Measurements from ENCODE around the gene REXO4. TPM values are rescaled to one million over a fixed set of nuclear protein-coding genes. Genes with fewer than 3 reads are reported as not detected.

REXO4 gene
- total RNA-seq, 1 experiment from 2014 or later, result 30.7 TPM

DNA sequence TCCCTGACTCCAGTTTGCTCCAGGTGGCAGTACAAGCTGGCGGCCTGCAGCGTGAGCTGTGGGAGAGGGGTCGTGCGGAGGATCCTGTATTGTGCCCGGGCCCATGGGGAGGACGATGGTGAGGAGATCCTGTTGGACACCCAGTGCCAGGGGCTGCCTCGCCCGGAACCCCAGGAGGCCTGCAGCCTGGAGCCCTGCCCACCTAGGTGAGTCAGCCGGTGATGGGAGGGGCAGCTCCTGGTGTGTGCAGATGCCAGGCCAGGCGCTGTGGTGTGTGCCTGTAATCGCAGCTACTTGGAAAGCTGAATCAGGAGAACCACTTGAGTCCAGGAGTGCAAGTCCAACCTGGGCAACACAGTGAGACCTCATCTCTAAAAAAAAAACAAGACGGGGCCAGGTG is 31.9 kb upstream of the REXO4 start:
- DNase-seq (ENCODE audit: low spot score), result peak; percentile 77

DNA sequence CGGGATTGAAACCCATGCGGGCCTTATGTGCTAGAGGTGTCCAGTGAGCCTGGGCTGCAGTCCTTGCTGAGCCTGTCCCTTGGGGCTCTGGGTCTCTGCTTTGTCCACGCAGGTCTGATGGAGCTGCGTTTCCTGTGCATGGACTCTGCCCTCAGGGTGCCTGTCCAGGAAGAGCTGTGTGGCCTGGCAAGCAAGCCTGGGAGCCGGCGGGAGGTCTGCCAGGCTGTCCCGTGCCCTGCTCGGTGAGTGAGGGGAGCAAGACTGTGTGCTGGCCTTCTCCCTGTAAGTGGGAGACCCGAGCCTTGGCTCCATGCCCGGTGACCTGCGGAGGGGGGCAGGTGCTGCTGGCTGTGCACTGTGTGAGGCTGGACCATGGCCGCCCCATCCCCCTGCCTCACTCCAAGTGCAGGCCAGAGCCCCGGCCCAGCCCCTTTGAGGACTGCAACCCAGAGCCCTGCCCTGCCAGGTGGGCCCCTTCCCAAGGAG is 30.7 kb upstream of the REXO4 start:
- DNase-seq (ENCODE audit: low spot score), result no peak

DNA sequence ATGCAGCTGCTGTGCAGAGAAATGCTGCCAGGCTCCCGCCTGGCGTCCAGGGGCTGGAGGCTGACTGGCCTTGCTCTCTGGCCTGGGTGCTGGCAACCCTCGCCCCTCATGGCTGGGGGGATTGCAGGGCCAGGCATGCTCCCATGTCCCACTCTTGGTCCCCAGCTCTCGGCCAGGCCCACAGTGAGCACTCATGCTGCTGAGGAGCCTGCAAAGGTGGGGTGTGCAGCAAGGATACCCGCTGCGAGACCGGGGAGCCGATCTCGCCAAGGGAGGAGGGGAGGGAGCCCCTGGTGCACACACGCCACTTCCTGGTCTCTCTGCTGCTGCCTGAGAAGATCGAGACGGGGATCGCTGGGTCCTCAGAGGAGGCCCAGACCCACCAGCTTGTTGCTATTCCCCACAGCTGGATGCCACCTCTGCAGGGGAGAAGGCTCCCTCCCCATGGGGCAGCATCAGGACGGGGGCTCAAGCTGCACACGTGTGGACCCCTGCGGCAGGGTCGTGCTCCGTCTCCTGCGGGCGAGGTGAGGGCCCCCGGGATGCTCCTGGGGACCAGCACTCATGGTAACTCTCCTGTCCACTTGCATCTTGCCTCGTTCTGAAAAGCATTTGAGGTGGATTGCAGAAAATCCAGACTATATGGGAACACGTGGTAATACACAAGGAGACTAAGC is 27.6 kb upstream of the REXO4 start:
- DNase-seq (ENCODE audit: low spot score), result no peak

DNA sequence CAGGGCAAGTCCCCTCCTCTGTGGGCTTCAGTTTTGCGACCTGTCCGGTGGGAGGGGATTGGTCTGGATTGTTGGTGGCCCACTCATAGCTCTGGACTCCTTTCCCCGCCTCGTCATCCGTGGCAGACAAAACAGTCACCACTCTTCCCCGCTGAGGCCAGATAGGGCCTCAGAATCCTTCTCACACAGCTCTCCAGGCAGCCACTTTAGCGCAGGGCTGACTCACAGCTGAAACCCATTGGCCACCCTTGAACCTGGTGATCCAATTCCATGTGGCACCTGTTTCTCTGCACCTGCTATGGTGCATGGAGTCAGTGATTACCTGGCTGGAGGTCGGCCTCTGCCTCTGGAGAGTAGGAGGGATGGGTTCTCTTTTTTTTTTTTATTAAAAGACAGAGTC is 26.2 kb upstream of the REXO4 start:
- no peak for DNase-seq (ENCODE audit: low spot score)

DNA sequence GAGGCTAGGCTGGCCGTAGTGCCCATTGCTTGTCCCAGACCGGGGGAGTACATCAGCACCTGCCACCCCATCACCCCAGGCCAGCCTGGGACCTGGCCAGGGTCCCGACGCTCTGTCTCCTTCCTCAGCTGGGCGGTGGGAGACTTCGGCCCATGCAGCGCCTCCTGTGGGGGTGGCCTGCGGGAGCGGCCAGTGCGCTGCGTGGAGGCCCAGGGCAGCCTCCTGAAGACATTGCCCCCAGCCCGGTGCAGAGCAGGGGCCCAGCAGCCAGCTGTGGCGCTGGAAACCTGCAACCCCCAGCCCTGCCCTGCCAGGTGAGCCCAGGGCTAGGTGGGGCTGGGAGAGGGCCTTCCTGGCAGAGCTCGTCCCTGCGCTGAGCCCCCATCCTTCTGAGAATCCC is 25.4 kb upstream of the REXO4 start:
- DNase-seq (ENCODE audit: low spot score), result no peak

DNA sequence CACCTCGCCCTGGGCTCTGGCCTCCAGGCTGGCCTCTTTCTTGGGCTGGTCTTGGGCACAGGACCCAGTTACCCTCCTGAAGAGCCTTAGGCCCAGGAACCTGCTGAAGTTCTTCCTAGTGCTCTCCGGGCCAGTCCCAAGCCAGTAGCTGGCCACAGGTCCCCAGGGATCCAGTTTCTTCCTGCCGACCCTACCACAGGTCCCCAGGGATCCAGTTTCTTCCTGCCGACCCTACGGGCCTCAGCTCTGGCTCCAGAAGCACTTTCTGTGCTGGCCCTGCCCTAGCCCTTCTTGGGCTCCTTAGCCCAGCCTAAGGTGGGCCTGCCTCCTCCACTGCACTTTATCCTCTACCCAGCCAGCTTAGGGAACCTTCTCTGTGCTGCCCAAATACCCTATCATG is 23.8 kb upstream of the REXO4 start:
- no peak for DNase-seq (ENCODE audit: low spot score)

DNA sequence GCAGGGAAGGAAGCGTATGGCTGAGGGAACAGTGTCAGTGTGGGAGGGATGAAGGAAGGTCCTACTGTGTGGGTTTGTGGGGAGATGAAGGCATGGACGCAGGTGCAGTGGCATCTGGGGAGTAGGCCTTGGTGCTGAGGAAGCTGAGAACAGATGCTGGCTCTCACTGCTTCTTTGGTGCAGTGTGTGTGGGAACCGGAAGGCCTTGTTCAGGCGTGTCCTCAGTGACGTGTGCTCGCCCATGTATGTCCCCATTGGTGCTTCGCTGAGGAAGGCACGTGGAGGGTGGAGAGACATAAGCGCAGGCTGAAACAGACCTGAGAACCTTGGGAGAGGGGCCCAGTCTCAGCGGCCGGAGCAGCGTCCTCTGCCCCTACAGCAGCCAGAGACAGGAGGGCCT is 23.1 kb upstream of the REXO4 start:
- DNase-seq (ENCODE audit: low spot score), result no peak

DNA sequence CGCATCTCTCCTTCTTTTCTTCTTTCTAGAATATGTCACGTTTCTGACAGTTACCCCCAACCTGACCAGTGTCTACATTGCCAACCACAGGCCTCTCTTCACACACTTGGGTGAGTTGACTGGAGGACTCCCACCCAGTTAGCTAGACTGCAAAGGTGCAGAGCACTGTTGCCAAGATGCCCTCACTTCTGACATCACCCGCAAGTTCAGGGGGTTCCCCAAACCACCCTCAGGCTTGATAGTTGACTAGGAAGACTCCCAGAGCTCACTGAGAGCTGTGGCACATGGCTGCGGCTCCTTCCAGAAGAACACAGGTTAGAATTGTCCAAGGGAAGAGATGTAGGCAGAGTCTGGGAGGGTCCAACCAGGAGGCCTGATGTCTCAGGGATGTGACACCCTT is 21.5 kb upstream of the REXO4 start:
- DNase-seq (ENCODE audit: low spot score), result no peak

DNA sequence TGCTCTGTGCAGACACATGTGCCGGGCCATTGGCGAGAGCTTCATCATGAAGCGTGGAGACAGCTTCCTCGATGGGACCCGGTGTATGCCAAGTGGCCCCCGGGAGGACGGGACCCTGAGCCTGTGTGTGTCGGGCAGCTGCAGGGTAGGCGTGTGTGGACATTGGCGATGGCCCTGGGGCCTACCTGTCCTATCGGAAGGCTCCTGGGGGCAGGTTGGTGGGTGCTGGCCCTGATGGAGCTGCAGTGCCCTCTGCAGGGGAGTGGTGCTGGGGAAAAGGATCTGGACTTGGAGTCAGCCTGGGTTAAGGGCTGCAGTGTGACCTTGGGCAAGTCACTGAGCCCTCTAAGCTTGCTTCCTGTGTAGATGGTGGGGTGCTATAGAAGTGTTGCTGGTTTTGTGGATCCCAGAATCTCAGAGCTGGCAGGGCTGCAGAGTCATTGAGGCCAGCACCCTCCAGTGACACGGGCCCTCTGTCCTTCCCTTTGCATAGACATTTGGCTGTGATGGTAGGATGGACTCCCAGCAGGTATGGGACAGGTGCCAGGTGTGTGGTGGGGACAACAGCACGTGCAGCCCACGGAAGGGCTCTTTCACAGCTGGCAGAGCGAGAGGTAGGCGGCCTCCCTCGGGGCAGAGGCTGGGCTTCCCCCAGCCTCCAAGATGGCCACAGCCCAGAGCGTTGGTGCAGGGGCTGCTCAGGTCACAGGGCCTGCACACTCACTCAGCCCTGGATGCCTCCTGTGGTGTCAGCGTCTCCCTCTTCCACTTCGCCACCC is 20.1 kb upstream of the REXO4 start:
- peak; percentile 61 for DNase-seq (ENCODE audit: low spot score)

DNA sequence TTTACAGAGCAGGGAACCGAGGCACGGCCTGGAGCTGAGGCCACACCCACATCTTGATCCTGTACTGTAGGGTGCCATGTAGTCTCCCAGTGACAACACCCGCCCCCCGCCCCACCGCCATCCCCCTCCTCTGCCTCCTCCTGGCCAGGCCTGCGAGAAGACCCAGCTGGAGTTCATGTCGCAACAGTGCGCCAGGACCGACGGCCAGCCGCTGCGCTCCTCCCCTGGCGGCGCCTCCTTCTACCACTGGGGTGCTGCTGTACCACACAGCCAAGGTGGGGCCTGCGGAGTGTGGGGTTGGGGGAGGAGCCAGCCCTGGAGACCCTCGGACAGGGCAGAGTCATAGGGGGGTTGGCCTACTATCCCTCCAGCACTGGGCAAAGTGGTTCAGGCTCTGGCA is 18.9 kb upstream of the REXO4 start:
- no peak for DNase-seq (ENCODE audit: low spot score)

DNA sequence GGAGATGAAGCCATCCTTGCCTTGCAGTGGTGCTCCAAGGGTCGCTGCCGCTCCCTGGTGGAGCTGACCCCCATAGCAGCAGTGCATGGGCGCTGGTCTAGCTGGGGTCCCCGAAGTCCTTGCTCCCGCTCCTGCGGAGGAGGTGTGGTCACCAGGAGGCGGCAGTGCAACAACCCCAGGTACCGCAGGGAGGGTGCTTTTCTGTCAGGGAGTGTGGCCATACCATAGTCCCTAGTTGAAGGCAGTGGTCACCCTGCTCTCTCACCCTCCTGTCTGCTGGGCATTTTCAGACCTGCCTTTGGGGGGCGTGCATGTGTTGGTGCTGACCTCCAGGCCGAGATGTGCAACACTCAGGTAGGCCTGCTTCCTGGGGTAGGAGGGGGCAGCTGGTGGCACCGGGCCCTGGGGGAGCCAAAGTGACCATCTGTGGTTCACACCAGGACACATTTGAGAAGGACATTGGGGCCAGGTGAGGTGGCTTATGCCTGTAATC is 15.6 kb upstream of the REXO4 start:
- no peak for DNase-seq (ENCODE audit: low spot score)

DNA sequence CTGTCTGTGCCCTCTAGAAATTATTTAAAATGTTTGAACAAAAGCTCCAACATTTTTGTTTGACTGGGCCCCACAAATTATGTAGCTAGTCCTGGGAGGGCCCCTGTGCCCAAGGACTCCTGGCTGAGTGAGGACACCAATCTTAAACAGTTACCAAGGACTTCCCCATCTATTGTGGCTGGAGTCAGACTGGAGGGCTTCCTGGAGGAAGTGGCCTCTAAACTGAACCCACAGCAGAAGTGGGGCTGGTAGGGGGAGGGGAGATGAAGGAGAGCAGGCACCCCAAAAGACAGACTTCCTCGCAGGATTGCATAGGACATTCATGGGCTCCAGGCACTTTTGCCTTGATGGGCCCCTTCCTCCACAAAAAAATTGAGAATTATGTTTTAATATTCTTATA is 12.4 kb upstream of the REXO4 start:
- no peak for DNase-seq (ENCODE audit: low spot score)

DNA sequence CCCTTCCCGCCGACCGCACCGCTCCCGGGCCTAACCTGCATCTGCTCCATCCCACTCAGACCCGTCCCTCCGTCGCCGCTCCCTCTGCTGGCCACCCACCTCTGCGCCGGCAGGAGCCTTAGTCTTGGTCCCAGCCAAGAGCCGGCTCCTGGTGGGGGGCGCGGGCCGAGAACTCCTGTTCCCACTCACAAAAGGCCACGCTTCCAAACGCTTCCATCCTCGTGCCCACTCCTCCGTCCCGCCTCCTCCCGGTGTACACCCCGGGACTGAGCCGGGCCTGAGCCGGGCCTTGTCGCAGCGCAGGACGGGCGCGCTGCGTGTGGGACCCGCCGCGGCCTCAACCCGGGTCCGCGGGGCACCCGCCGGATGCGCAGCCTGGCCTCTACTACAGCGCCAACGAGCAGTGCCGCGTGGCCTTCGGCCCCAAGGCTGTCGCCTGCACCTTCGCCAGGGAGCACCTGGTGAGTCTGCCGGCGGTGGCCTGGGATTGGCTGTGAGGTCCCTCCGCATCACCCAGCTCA is 11.9 kb upstream of the REXO4 start:
- no peak for DNase-seq (ENCODE audit: low spot score)

DNA sequence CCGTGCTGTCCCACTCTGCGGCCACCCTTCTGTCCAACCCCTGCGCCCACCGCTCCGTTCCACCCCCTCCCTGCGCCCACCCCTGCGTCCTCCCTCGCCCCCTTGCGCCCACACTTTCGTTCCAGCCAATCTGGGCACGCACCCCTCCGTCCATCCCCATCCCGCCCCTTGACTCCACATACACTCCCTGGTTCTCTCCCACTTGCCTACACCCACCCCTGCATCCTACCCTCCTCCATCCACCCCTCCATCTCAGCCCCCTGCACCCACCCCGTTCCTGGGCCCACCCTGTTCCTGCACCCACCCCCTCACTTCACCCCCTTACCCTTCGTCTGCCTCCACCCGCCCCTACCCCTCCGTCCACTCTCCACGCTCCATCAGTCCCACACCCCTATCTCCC is 11.4 kb upstream of the REXO4 start:
- no peak for DNase-seq (ENCODE audit: low spot score)

DNA sequence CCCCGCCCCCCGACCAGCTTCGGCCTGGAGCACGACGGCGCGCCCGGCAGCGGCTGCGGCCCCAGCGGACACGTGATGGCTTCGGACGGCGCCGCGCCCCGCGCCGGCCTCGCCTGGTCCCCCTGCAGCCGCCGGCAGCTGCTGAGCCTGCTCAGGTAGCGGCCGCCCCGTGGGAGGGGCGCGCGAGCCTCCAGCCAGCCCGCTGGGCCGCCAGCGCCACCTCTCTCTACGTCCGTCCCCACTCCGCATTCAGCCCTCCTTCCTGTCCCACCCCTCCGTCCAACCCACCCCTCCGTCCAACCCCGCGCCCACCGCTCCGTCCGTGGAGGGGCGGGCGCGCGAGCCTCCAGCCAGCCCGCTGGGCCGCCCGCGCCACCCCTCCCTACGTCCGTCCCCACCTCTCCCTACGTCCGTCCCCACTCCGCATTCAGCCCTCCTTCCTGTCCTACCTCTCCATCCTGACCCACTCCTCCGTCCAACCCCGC is 10.8 kb upstream of the REXO4 start:
- DNase-seq (ENCODE audit: low spot score), result no peak

DNA sequence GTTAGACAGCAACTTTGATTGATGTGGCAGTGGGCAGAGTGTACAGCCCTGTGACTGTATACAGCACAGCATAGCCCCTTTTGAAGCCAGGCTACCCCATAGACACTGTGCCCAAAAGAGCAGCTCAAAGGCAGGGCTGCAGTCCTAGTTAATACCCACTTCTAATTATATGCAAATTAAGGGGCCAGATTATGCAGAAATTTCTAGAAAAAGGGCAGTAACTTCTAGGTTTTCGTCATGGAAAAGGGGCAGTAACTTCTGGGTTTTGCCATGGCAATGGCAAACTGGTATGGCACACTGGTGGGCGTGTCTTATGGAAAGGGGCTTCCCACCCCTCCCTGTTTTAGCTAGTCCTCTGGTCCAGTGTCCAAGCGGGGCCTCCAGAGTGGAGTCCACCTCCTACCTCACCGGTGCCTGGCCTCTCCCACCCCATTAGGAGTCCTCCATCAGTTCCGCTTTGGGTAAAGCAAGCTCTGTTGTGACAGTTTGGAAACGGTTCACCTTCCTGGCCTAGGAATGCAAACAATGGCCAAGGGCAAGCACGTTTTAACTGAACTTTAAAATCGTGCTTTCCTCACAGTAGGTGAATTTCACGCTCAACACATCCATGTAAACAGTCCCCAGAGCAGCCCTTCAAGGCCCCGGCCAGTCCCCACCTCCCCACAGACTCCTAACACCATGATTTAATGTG is 10.0 kb upstream of the REXO4 start:
- no peak for DNase-seq (ENCODE audit: low spot score)

DNA sequence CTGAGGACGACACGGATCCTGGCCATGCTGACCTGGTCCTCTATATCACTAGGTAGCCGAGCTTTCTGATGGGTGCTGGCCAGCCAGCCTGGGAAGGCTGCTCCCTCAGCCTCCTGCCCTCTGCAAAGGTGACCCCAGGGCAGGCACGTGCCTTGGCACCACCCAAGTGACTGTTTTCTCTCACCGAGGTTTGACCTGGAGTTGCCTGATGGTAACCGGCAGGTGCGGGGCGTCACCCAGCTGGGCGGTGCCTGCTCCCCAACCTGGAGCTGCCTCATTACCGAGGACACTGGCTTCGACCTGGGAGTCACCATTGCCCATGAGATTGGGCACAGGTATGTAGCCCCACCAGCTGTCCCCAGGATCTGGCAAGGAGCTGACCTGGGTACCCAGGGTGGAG is 8.2 kb upstream of the REXO4 start:
- DNase-seq (ENCODE audit: low spot score), result no peak

DNA sequence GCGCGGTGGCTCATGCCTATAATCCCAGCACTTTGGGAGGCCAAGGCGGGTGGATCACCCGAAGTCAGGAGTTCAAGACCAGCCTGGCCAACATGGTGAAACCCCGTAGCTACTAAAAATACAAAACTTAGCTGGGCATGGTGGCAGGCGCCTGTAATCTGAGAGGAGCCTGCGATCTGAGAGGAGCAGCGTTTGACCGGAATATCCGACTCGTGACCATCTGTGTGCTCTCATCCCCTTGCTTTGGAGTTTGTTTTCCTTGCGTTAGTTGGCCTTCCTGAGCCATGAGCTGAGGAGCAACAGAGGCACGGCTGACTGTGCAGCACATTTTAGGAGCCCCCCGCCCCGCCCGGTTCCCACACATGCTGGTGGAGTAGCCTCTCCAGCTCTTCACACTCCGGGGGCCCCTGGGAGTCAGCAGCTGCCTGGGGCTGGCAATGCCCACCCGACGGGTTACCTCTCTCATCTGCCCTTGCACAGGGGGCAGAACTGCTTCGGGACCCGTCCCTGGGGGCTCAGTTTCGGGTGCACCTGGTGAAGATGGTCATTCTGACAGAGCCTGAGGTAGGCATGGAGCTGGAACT is 7.3 kb upstream of the REXO4 start:
- no peak for DNase-seq (ENCODE audit: low spot score)

DNA sequence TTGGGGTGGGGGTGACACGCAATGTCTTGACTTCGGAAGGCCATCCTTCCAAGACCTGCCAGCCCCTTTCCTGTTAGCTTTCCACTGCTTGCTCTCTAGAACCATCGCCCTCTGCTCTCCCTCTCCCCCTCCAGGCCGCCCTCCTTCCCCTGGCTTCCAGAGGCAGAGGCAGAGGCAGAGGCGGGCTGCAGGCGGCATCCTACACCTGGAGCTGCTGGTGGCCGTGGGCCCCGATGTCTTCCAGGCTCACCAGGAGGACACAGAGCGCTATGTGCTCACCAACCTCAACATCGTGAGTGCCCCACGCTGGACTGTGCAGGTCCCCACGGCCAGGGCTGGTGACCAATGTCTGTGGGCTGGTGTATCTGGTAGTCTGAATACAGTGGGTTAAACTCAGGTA is 6.4 kb upstream of the REXO4 start:
- DNase-seq (ENCODE audit: low spot score), result no peak

DNA sequence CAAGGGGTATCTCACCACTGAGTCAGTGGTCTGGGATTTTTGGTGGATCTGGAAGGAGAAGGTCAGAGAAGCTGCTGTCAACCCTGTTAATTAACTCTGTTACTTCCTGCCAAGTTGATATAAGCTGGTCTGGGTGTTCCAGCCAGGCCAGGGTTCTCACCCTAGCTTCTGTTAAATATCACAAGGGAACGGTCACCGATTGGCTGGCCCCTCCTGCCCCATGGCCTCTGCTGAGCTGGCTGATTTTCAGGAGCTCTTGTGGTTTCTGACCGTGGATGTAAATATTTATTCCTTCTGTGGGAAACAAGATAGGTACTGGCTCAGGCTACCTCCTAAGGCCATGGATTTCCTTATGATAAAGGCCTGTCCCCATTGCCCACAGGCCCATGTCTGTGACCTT is 5.4 kb upstream of the REXO4 start:
- no peak for DNase-seq (ENCODE audit: low spot score)

DNA sequence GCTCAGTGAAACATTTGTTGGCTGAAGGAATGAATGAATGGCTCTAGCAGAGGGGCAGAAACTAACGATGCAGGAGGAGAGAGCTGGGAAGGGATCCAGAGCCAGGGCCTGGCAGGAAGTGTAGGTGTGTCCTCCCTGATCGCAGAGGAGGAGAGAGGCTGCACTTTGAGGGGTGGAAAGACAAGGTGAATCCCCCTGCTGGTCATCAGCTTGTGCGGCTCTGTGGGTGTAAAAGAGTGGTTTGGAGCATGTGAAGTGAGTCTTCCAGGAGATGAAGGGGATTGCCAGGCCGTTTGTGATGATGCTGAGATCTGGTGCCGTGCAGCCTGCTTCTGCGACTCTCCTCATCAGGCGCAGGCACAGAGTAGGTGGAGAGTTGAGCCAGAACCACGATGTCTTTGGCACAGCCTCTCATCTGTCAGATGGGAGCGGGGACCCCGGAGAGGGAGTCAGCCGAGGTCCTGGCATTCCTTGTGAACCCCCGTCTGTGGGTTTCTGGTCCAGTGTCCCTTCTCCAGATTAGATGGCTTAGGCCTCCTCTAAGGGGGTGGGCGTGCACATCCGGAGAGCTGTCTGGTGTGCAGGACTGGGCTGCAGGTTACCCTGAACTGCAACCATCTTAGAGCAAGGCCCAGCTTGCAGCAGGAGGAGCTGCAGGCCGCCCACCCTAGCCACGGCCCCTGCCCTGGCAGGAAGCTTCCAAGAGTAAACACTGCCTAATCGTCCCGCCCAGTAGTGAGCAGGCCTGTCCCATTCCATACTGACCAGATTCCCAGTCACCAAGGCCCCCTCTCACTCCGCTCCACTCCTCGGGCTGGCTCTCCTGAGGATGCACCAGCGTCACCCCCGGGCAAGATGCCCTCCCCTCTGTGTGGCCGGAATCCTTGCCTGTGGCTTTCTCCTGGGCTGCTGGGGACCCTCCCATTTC is 4.1 kb upstream of the REXO4 start, which contains the start of gene ADAMTS13:
TSS of gene ADAMTS13 (plus strand) at position 753 of the 928 bp plus-strand sequence. CDS start at position 830, 77 bp downstream.
- no peak for DNase-seq (ENCODE audit: low spot score)
